Measurements from ENCODE around the gene NPAS3.

NPAS3 gene

DNA sequence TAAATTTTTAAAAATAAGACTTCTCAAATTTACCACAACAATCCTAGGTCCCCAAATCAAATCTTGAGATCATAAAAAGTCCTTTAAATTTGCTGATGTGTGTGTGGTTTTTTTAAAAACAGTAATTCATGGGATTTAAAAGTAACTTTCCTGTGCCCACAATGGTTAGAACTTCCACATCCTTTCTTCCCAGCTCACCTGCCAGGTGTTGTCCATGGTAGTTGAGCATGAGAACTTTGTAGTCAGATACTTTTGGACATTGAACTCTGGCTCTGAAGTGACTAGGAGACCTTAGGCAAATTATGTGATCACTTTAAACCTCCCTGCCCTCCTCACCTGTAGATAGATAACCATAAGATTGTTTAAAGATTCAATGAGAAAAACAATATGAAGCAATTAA is 253.2 kb downstream of the NPAS3 start:
- no peak for DNase-seq

DNA sequence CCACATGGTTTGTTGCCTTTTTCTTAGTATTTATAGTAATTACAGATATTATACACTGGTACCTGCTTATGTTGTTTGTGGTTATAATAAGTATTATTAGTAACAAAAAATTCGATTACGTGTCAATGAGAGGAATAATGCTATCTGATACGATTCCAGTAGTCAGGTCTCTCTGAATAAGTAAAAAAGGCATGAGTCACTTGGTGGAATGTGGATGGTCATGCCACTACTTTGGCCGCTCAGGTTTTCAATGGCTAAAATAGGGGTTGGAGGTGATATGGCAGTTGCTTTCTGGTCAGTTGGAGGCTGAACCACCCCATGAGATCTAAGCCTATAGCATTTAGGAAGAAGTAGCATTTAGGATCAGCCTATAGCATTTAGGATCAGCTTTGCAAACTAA is 255.9 kb downstream of the NPAS3 start:
- DNase-seq: no peak

DNA sequence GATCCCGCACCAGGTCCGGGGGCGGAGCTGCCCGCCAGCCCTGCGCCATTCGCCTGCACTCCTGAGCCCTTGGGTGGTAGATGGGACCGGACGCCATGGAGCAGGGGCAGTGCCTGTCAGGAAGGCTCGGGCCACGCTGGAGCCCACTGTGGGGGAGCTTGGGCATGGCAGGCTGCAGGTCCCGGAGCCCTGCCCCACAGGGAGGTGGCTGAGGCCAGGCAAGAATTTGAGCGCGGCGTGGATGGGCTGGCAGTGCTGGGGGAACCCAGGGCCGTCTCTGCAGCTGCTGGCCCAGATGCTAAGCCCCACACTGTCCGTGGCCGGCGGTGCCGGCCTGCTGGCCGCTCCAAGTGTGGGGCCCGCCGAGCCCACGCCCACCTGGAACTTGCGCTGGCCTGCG is 260.0 kb downstream of the NPAS3 start:
- no peak for DNase-seq

DNA sequence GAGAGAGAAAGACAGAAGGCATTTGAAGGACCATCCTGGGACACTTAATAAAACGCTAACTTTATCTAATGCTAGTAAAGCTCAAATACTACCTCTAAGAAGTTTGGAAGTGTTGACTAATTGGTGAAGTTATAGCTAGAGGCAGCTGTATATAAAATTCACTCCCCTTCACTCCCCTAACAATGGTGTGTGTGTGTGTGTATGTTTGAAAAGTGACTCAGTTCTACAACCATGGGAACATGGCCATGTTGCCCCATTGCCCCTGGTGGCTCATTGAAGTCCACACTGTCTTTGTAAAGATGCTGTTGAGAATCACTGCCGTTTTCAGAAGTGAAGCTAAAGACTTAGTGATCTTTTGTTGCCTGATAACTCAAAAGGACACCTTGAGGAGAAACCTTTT is 262.4 kb downstream of the NPAS3 start:
- no peak for DNase-seq

DNA sequence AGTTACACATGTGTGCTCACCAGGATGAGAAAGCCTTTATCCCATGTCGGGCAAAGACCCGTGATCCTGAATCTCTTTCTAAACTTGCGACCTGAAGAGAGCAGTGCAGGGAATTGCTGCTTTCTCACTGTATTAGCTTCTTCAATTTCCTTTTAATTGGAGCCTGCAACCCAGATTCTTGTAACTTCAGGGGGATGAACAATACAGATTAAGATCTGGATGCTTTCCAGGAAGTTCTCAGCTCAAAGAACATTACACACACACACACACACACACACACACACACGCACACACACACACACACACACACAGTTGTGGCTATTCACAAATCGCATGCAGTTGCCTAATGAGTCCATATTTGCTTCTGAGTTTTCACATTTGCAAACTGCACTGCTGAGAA is 268.3 kb downstream of the NPAS3 start:
- no peak for DNase-seq

DNA sequence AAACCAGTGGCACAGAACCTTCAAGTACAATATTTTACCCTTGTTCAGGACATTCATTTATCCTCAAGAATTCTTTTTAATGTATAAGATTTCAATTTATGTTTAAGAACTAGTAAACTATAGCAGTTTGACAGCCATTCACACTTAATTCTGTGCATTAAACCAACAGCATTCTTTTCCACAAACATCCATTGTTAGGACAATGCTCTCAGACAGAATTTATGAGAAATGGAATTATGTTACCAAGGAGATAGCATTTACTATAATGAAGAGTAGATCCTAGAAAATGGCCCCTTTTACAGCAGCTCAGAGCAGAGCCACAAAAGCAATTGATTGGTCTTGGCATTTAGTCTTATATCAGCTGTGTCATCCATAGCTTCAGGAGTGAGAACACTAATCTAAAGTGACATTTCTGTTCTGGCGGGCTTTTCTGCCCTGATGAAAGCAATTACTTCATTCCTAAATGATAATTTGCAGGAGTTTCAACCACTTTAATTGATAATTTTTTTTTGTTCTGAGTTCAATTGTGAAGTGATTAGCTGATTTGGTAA is 268.9 kb downstream of the NPAS3 start:
- no peak for DNase-seq

DNA sequence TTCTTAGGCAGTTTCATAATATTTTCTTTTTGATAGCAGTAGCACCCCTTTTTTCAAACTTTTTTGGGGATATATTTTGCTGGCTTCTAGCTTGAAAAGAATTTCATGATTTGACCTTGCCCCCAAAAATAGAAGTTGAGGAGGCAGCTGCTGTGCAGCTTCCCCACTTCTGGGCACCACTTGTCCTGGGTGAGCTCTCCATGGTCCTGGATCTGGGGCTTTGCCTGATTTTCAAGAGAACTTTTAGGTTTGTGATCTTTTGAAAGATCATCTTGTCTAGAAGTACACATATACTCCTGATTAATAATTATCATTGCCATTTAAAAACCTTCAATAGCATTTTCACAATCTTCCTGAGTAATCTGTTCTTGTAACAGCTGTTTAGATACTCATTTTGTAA is 271.6 kb downstream of the NPAS3 start:
- DNase-seq: no peak

DNA sequence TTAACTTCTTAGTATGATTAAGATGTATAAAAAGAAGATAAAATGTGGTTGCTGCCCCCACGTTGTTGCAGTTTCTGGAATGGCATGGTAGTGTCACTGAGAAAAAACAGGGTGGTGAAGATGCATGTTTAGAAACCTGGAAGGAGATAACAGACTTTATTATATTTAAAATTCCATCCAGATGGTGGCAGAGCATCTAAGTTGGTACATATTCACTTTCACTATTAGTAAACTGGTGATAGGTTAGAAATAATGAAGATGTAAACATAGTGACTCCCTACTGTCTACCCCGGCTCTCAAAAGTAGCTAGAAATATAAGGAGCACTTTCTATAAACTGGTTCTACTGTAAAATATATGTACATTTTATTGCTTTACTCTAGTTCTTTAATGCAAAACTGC is 279.3 kb downstream of the NPAS3 start:
- no peak for DNase-seq

DNA sequence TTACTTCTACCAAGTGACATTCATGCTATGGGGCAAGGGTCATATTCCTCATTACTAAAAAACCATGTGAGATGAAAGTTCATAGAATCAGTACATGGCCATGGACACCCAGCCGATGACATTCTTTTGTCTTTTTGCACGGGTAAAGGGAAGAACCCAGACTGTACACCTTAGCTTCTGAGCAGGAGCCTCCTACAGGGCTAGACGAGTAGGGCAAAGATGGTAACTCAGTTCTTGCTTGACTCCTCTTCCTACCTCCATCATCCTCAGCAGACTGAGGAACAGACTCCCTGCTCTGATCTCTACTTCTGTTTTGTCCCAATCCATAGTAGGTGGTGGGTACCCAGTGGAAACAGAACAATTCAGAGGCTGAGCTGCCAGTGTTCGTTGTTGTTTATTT is 281.3 kb downstream of the NPAS3 start:
- DNase-seq: no peak

DNA sequence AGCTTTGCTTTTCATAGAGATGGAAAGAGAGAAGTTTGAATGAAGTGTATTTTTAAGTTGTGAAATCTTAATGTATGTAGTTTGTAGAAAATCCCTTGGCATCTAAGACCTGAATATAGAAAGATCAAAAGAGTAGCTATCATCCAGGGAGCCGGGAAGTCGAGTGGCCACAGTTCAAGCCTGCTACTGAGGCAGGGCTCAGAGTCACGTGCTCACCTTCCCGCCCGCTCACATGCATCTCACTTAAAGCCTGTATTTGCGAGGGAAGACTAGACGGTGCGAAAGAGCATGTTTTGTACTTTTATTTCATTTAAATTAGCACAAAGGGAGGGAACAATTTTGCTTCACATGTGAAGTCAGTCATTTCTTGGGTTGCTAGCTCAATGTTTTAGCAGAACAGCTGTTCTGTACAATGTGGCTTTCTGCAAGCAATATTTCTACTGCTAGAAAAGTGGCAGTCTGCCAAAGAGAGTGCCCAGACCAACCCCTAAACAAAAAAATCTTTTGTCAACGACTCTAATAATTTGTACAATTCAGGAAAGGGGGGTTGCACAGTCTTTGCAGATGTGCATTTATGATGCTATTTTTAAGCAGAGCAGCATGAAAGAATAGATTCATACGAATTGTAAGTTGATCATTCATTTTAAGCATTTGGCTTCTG is 290.7 kb downstream of the NPAS3 start:
- no peak for DNase-seq

DNA sequence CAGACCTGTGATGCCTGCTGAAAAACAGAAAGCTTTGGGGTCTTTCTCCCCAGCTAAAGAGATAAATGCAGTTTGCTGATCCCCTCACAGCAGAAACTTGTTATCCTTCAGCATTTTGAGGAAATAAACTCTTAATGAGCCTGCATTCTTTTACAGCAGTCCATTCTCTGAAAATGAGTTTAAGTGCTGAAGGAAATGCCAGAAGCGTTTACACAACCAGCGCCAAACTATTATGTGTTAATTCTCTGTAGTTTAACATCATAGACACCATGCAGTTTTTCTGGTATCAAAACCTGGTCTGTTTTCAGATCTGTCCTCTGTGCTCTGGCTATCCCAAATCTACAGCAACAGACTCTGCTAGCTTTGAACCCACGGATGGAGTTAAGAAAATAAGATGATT is 291.3 kb downstream of the NPAS3 start:
- no peak for DNase-seq

DNA sequence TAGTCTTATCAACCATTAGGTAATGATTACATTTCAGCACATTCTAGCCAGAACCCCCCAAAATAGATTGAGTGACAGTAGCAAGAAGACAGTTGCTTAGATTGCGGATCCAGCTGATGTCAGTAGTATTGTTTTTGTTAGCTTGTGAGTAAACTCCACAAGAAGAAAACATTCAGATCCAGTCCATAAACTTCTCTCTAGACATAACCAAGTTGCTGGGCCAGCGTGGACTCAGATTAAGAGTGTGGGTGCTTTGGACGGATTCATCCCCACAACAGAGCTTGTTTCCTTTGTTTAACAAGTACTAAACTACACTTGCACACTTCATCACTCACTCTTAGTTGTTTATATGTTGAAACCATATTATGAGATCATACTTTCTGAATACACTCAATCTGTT is 293.4 kb downstream of the NPAS3 start:
- DNase-seq: no peak

DNA sequence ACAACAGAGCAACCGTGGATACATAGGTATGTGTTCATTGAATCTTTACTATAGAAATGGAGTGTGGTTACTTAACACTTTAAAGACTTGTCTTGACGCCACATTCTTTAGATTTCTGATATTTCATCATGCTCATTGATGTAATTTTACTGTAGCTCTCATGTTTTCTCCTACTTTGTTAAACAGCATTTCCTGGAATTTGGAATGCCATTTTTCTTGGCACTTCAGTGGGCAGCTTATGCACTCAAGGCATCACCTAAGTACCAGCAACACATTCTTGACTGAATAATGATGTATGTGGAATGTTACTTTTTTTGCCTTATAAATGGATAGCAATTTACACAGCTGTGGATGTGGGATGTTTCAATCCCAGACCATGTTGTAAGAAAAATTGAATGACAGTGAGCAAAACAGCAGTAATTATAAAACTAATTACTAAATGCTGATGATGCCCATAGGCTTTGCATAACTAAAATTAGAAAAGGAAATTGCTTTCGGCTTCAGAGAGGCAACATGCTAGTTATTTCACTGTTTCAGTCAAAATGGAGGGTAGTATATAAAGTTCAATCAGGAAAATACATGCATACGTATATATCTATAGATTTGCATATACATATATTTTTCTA is 298.5 kb downstream of the NPAS3 start:
- DNase-seq: no peak

DNA sequence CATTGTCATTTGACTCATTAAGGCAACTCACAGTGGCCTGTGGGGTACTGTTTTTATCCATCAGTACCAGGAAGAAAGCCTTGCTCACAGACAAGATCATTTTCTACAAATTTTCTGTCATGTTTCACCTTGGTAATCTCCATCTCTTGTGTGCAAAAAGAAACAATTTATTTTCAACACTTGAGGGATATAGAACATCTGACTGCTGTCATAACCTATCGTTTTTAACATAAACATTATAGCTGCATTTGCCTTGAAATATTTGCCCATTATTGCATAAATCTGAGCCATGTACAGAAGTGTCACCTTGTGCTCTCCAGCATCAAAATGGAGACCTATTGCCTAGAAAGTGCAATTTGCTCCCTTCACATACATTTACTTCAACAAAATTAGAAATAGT is 300.8 kb downstream of the NPAS3 start:
- DNase-seq: no peak

DNA sequence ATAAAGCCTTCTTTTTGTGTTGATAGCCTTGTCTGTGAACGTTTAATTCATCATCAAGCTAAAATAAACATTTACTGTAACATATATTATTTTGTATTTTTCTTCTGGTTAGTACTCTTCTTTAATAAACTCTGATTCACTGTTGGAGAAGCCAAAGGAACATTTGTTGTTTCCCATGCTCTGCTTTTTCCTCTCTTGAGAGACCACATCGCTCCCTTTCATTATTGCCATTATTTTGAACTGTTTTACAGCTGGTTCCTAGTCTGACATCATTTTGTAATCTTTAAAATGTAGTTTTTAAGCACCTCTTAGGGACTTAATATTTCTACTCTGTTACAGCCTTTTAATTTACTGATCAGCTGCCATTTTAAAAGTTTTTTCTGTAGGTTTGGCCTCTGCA is 301.8 kb downstream of the NPAS3 start:
- DNase-seq: no peak

DNA sequence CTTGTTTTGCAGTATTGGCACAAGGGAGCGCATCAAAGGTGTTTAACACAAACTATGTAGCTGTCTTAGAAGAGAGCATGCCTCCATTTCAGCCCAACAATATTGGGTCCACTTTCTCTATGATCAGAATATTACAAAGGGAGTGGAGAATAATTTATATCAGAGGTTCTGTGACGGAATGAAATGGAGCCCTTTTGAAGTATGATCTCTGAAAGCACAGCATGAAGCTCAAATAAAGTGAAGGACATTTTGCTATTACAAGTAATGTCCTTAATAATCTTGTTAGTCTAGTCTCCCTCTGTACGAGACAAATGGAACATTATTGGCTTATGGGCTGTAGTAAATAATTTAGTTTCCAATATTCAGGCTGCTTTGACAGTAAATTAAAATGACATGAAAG is 302.7 kb downstream of the NPAS3 start:
- DNase-seq: no peak

DNA sequence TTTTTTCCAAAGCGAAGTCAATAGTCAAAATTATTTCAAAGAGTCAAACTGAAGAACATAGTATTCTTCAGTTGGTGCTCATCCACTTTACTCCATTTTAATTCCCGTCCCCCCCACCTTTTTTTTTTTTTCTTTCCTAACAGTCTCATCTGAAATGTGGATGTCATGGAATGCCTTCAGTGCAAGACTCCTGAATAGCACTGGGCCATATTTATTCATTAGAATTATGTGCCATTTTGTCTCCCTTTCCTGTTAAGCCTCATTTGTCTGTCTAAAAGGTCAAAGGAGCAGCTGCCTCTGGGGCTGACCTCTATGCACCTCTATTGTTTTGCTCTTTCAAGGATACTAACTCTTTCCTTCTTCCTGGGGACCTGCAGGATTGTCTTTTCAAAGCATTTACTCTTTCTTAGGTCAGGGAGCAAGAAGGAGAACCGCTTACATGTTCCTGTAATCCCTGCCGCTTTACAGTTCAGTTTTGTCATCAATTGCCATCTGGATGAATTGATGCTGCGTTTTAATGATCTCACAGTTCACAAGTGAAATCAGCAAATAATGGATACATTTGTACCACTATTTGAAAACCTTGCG is 310.6 kb downstream of the NPAS3 start:
- DNase-seq: no peak

DNA sequence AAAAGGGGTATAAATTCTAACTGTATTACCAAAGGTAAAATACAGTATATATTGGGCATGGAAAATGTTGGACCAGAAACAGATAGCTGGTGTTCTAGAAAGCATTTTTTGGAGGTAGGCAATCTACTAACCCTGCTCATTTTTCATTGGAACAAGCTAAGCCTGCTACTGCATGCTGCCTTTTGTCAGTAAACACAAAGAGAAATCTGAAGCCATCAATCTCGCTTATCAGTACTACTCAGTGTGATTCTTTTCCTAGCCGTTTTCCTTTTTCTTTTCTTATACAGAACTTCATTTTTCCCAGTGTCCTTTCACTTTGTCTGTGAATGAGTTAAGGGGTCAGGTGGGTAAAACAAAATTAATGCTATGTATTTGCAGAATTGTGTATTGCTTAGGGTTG is 312.3 kb downstream of the NPAS3 start:
- DNase-seq: no peak

DNA sequence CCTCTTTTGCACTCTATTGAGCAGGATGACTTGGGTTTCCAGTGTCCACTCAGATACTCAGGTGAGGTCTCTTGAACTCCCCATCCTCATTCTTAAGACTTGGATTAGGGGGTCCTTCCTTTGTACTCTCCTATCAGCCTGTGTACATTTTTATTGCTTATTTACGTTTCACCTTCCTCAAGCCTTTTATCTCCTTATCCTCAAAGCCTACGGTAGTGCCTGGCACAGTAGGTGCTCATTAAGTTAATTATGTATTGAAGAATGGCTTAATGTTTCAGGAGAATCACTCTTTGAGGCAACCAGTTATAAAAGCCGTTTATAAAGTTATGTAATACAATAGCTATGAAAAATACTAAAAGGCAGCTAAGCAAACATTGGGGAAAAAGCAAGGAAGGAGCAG is 315.7 kb downstream of the NPAS3 start:
- no peak for DNase-seq

DNA sequence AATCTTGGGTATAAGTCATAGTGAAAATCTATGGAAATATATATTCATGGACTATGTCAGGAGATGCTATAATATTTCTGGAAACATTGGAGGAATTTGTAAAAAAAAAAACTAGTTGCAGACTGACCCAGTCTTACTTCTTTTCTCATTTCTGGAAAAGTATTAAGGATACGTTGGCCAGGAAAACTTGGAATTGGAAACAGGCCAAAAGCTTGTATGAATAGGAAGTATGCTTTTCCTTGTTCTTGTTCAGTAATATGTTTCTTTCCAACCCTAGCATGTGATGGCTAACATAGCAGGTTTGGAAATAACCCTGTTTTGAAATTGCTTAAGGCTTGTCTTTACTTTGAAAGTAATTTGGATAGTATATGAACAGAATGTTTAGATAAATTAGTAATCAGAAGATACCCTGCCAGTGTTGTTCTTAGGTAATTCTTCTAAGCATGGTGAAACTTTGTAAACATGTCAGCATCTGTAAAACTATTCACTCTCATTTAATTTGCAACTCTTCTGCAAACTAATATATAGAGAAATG is 316.2 kb downstream of the NPAS3 start:
- DNase-seq: no peak

DNA sequence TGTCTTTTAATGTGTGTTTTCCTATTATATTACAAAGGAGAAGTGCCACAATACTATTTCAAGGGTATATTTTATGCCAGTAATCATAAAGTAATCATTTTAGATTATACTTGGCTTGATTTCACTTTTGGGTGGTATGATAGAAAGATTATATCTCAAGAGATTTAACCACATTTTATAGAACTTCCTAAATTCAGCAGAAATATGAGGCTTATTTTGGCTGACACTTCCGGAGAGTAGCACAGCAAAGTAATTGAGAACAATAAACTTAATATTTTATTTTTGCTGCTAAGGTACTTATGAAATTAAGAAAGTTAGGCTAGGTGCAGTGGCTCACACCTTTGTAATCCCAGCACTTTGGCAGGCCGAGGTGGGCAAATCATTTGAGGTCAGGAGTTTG is 319.1 kb downstream of the NPAS3 start:
- DNase-seq: no peak

DNA sequence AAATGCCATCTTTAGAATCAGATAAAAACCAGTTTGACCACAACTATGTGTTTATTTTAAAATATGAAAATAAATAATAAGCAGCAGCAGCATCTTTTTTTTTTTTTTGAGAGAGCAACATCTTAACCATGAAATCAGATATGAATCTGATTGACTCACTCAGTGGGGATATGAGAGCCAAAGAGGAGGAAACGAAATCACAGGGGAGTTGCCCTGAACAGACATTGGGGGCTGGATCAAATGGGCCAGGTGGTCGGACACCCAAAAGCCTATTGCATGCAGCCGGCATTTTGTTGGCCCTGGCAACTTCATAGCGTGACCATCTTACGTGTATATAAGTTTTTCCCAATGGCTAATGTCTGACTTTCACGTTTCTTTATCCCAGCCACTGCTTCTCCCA is 321.1 kb downstream of the NPAS3 start:
- no peak for DNase-seq

DNA sequence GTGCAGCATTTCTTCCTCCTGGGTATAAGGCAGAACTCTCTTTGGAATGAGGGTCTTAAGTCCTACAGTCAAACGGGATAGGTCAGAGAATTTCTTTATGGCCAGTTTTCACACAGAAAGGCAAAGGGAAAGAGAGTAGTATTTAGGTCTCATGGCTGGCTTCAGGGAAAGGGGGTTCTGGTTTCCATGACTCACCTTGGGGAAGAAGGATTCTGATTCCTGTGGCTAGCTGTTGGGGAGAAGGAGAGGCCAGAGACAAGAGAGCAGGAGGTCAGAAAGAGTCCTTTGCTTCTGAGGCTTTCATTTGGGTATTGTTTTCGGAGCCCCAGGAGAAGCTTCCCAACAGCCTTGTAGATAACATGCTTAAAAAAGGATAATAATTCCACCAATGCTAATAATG is 332.5 kb downstream of the NPAS3 start:
- no peak for DNase-seq

DNA sequence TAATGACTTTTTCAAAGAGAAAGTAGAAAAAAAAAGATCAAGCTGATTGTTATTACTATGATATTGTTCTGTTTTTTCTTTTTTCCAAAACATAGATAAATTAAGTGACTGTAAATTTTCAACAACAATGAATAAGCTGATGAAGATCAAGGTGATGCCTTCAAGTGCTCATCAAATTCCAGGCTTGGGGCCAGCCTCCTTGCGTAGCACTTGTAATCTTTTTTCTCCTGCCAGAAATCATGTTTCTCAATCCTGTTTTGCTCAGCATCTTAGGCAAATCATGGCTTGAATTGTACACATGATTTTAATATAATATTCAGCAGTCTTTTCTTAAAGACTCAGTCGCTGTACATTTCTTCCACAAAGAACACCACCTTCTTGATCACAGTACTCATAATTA is 333.2 kb downstream of the NPAS3 start:
- DNase-seq: no peak

Data from activated naive CD4-positive, alpha-beta T cell treated with Interleukin-2 at 50 U/mL for 16 hours (primary cell).